C4-2B (cell line): ENCODE measurements around the gene CD93.

Source experiments
- CTCF ChIP-seq: fragments of 450-650 bp; conservative IDR thresholded peaks from 2 replicates; pipeline ENCODE4 v1.5.1; 2017; ENCODE audit warnings: mild to moderate bottlenecking
- ZFX ChIP-seq: fragments of 450-650 bp; IDR thresholded peaks from 2 replicates; pipeline ENCODE4 v1.6.1; 2017

GRCh38 chr20:23047001-23047737 lies 39.0 kb downstream of the CD93 start:
- TF ChIP-seq CTCF (no peak), ZFX (no peak)
